ENCODE results near the gene TBC1D22A. TPM values are rescaled to one million over a fixed set of nuclear protein-coding genes. Genes with fewer than 3 reads are reported as not detected.

Gene TBC1D22A
- total RNA-seq, 4 donors from 2014 or later: 15.6 to 21.7 (median 20.5) TPM

- Histone ChIP-seq H3K4me1 (peaks cover 0 to 21% (median 6%) of the 10 kb centered on the region in 3 donors), H3K9me3 (no peaks in the 10 kb centered on the region), H3K27me3 (no peaks in the 10 kb centered on the region), H3K27ac (no peak overlapping the region), H3K36me3 (peaks cover 0 to 78% (median 10%) of the 10 kb centered on the region in 3 donors), H3K4me3 (no peak overlapping the region)
- WGBS, 2 donors: 22 to 80% methylated on average over 1 to 2 of the region's 28 CpGs
- peak; percentile 88 to 94 (median 90) for TF ChIP-seq CTCF (IDR thresholded peaks at IDR 0.05)
- no peak for TF ChIP-seq POLR2A (IDR thresholded peaks at IDR 0.05)
- no peak for DNase-seq
- intact Hi-C loops (cut with DNase I): no loop called here
Measured at GRCh38 chr22:46803031-46803880, 40.8 kb downstream of the TBC1D22A start.

- no peak for TF ChIP-seq CTCF (IDR thresholded peaks at IDR 0.05)
- no peak for TF ChIP-seq POLR2A (IDR thresholded peaks at IDR 0.05)
- peaks cover 0 to 14% (median 6%) of the 10 kb centered on the region in 3 donors for H3K4me1 ChIP-seq
- no peaks in the 10 kb centered on the region for H3K9me3 ChIP-seq
- H3K4me3 ChIP-seq: no peak overlapping the region
- DNase-seq: no peak
- no peaks in the 10 kb centered on the region for H3K27me3 ChIP-seq
- peaks cover 0 to 78% (median 10%) of the 10 kb centered on the region in 3 donors for H3K36me3 ChIP-seq
- WGBS, 2 donors: 71 to 80% methylated on average over 10 of the region's 10 CpGs
- no peak overlapping the region for H3K27ac ChIP-seq
- intact Hi-C loops (cut with DNase I): no loop called here
Measured at GRCh38 chr22:46803936-46804335, 41.5 kb downstream of the TBC1D22A start.

GRCh38 chr22:46806794-46807193 is 44.3 kb downstream of the TBC1D22A start:
- Histone ChIP-seq H3K9me3 (no peaks in the 10 kb centered on the region), H3K4me1 (peaks cover 0 to 11% (median 6%) of the 10 kb centered on the region in 3 donors), H3K27me3 (no peaks in the 10 kb centered on the region), H3K27ac (no peak overlapping the region), H3K4me3 (no peak overlapping the region), H3K36me3 (peaks cover 0 to 67% (median 0%) of the 10 kb centered on the region in 3 donors)
- no peak for DNase-seq
- intact Hi-C loops (cut with DNase I): no loop called here
- TF ChIP-seq POLR2A (IDR thresholded peaks at IDR 0.05) (no peak), CTCF (IDR thresholded peaks at IDR 0.05) (no peak)
- WGBS, 2 donors: 80 to 82% methylated on average over 7 of the region's 7 CpGs

- TF ChIP-seq POLR2A (IDR thresholded peaks at IDR 0.05) (no peak), CTCF (IDR thresholded peaks at IDR 0.05) (no peak)
- Histone ChIP-seq H3K4me1 (peaks cover 0 to 11% (median 6%) of the 10 kb centered on the region in 3 donors), H3K9me3 (no peaks in the 10 kb centered on the region), H3K4me3 (no peak overlapping the region), H3K27me3 (no peaks in the 10 kb centered on the region), H3K27ac (no peak overlapping the region), H3K36me3 (peaks cover 0 to 60% (median 0%) of the 10 kb centered on the region in 3 donors)
- intact Hi-C loops (cut with DNase I): no loop called here
- no peak for DNase-seq
- WGBS, 2 donors: 90 to 93% methylated on average over 6 of the region's 6 CpGs
Measured at GRCh38 chr22:46807458-46807857, 45.0 kb downstream of the TBC1D22A start.

- 93 to 94% methylated on average over 14 of the region's 17 CpGs for WGBS, 2 donors
- Histone ChIP-seq H3K9me3 (no peaks in the 10 kb centered on the region), H3K4me3 (no peak overlapping the region), H3K27me3 (no peaks in the 10 kb centered on the region), H3K4me1 (peaks cover 0 to 3% (median 0%) of the 10 kb centered on the region in 3 donors), H3K27ac (no peak overlapping the region), H3K36me3 (peaks cover 0 to 53% (median 0%) of the 10 kb centered on the region in 3 donors)
- DNase-seq: no peak
- intact Hi-C loops (cut with DNase I): no loop called here
- no peak for TF ChIP-seq CTCF (IDR thresholded peaks at IDR 0.05)
- no peak for TF ChIP-seq POLR2A (IDR thresholded peaks at IDR 0.05)
Measured at GRCh38 chr22:46809153-46809885, 46.9 kb downstream of the TBC1D22A start.
